HepG2 (cell line): ENCODE results near the gene CBLN3. TPM values are rescaled to one million over a fixed set of nuclear protein-coding genes. Genes with fewer than 3 reads are reported as not detected.
A peak's percentile ranks its signal among the peaks of the same experiment; 100 is the strongest.

Experiments
- CHD2 ChIP-seq: IDR thresholded peaks from 2 replicates; pipeline ENCODE4 v1.6.1; 2011; ENCODE audit warnings: low read depth, low read length, improper control_type of control experiment
- CREB3 ChIP-seq: sonication (generic); formaldehyde crosslinking; IDR thresholded peaks from 2 replicates; pipeline ENCODE4 v1.5.0; 2020; ENCODE audit warnings: missing genetic modification reagents
- EEA1 ChIP-seq: sonication (generic); formaldehyde crosslinking; IDR thresholded peaks from 2 replicates; pipeline ENCODE4 v1.5.1; 2020; ENCODE audit warnings: mild to moderate bottlenecking, missing genetic modification reagents, borderline replicate concordance
- FUBP1 ChIP-seq: sonication (generic); formaldehyde crosslinking; IDR thresholded peaks from 2 replicates; pipeline ENCODE4 v1.5.1; 2020; ENCODE audit warnings: missing genetic modification reagents, mild to moderate bottlenecking, borderline replicate concordance
- HNRNPH1 ChIP-seq: fragments of 200-400 bp; formaldehyde crosslinking; optimal IDR thresholded peaks from 2 replicates; pipeline ENCODE3; 2017; ENCODE audit warnings: mild to moderate bottlenecking, low read depth, low read length
- HNRNPUL1 ChIP-seq: fragments of 200-400 bp; formaldehyde crosslinking; IDR thresholded peaks from 2 replicates; pipeline ENCODE4 v1.6.1; 2017; ENCODE audit warnings: low read depth, mild to moderate bottlenecking, low read length, moderate library complexity
- ISL2 ChIP-seq: sonication (generic); formaldehyde crosslinking; IDR thresholded peaks from 2 replicates; pipeline ENCODE4 v1.5.0; 2020; ENCODE audit warnings: missing genetic modification reagents
- KLF11 ChIP-seq: IDR thresholded peaks from 2 replicates; pipeline ENCODE4 v1.6.1; 2016; ENCODE audit warnings: missing compliant biosample characterization
- MAX ChIP-seq: IDR thresholded peaks from 2 replicates; pipeline ENCODE4 v1.6.1; 2012; ENCODE audit warnings: inconsistent platforms
- MED8 ChIP-seq: sonication (generic); formaldehyde crosslinking; IDR thresholded peaks from 2 replicates; pipeline ENCODE4 v1.8.1; 2023; ENCODE audit warnings: mild to moderate bottlenecking, missing genetic modification reagents; ENCODE audit not compliant: insufficient replicate concordance
- MZF1 ChIP-seq: sonication (generic); formaldehyde crosslinking; IDR thresholded peaks from 2 replicates; pipeline ENCODE4 v1.8.1; 2023; ENCODE audit warnings: mild to moderate bottlenecking, missing genetic modification reagents, borderline replicate concordance
- RFXANK ChIP-seq: IDR thresholded peaks from 2 replicates; pipeline ENCODE4 v1.6.1; 2016
- ZC3H4 ChIP-seq: sonication (generic); formaldehyde crosslinking; IDR thresholded peaks from 2 replicates; pipeline ENCODE4 v1.4.0; 2020; ENCODE audit warnings: missing genetic modification reagents, borderline replicate concordance
- ZFP41 ChIP-seq: sonication (generic); formaldehyde crosslinking; IDR thresholded peaks from 2 replicates; pipeline ENCODE4 v1.4.0; 2020; ENCODE audit warnings: mild to moderate bottlenecking, missing genetic modification reagents, borderline replicate concordance
- ZKSCAN1 ChIP-seq: fragments of 150-350 bp; IDR thresholded peaks from 2 replicates; pipeline ENCODE4 v1.6.1; 2014; ENCODE audit warnings: low read length
- ZNF281 ChIP-seq: sonication (generic); formaldehyde crosslinking; IDR thresholded peaks from 2 replicates; pipeline ENCODE4 v1.4.0; 2020; ENCODE audit warnings: missing genetic modification reagents, borderline replicate concordance
- ZNF441 ChIP-seq: sonication (generic); formaldehyde crosslinking; IDR thresholded peaks from 2 replicates; pipeline ENCODE4 v1.7.0; 2021; ENCODE audit warnings: missing genetic modification reagents, borderline replicate concordance
- ZNF484 ChIP-seq: sonication (generic); formaldehyde crosslinking; IDR thresholded peaks from 2 replicates; pipeline ENCODE4 v1.5.1; 2020; ENCODE audit warnings: mild to moderate bottlenecking, low read depth, missing genetic modification reagents, borderline replicate concordance
- ZNF563 ChIP-seq: sonication (generic); formaldehyde crosslinking; IDR thresholded peaks from 2 replicates; pipeline ENCODE4 v1.8.0; 2022; ENCODE audit warnings: mild to moderate bottlenecking, moderate library complexity, missing genetic modification reagents
- ZNF614 ChIP-seq: IDR thresholded peaks from 2 replicates; pipeline ENCODE4 v1.6.1; 2018; ENCODE audit warnings: missing biosample characterization, missing genetic modification reagents, inconsistent platforms, borderline replicate concordance
- ZNF710 ChIP-seq: sonication (generic); formaldehyde crosslinking; IDR thresholded peaks from 2 replicates; pipeline ENCODE4 v1.5.0; 2020; ENCODE audit warnings: mild to moderate bottlenecking, missing genetic modification reagents, borderline replicate concordance
- ZNF792 ChIP-seq: IDR thresholded peaks from 2 replicates; pipeline ENCODE4 v1.6.1; 2016
- polyA plus RNA-seq, 8 experiments: library from polyadenylated mRNA; depleted of rRNA in 3 of 8; stranded (reverse) in 7 of 8; unstranded in 1 of 8; fragments of >200 nt; fragmentation: Illumina TruSeq in 4 of 8; extraction: Trizol in 4 of 8; gene quantifications; 2 replicates each; pipeline versions ENCODE4 v1.2.1 to v1.2.3, GENCODE V29; 2011 to 2016; ENCODE audit warnings: low read depth in 4 of 8, missing spikeins in 1 of 8, mixed read lengths in 1 of 8; ENCODE audit not compliant: insufficient read depth in 1 of 8
- total RNA-seq, 5 experiments: library from RNA; depleted of rRNA; stranded (reverse); fragments of >200 nt; fragmentation: Illumina TruSeq; extraction: Trizol; gene quantifications; 2 replicates each; pipeline ENCODE4 v1.2.3, GENCODE V29; 2016; ENCODE audit warnings: low read depth in 1 of 5

Gene CBLN3
- total and polyA plus RNA-seq, 2 of the 13 experiments (the other 11 are each of a cell fraction or from before 2014, with no cell fraction given), result 0.66 to 0.98 TPM

GRCh38 chr14:24429395-24430142, at the start of gene CBLN3, which contains the start of gene KHNYN (continued):
- TF ChIP-seq MAX (no peak), CHD2 (peak; percentile 1; the same call in 1 of the 2 replicates), KLF11 (CRISPR knock-in tag) (no peak; the same call in 1 of the 2 replicates), ZNF710 (CRISPR knock-in tag) (peak; percentile 92), ZNF281 (CRISPR knock-in tag) (peak; percentile 66), ISL2 (CRISPR knock-in tag) (no peak), ZNF563 (CRISPR knock-in tag) (no peak), ZNF441 (CRISPR knock-in tag) (peak; percentile 93), HNRNPUL1 (no peak), MED8 (CRISPR knock-in tag) (peak; percentile 92), CREB3 (no peak), EEA1 (CRISPR knock-in tag) (peak; percentile 83; the same call in 1 of the 2 replicates), ZKSCAN1 (no peak), ZNF792 (peak; percentile 93), MZF1 (CRISPR knock-in tag) (0 out of 2 replicates have a peak, but pooled peaks have one; percentile 94), RFXANK (CRISPR knock-in tag) (no peak), ZC3H4 (CRISPR knock-in tag) (peak; percentile 61; the same call in 1 of the 2 replicates), ZFP41 (CRISPR knock-in tag) (no peak; the same call in 1 of the 2 replicates), HNRNPH1 (no peak), ZNF484 (CRISPR knock-in tag) (0 out of 2 replicates have a peak, but pooled peaks have one; percentile 82), ZNF614 (CRISPR knock-in tag) (peak; percentile 81; the same call in 1 of the 2 replicates), FUBP1 (CRISPR knock-in tag) (0 out of 2 replicates have a peak, but pooled peaks have one; percentile 84)
